HG03378 (cell line): ENCODE results near the gene BAMBI.

Experiments used
- ATAC-seq: cut with Tn5 transposase; IDR thresholded peaks from one replicate; pipeline ENCODE4 v1.9.1; 2021; ENCODE audit warnings: mild to moderate bottlenecking, moderate library complexity; ENCODE audit not compliant: unreplicated experiment

Gene BAMBI

DNA sequence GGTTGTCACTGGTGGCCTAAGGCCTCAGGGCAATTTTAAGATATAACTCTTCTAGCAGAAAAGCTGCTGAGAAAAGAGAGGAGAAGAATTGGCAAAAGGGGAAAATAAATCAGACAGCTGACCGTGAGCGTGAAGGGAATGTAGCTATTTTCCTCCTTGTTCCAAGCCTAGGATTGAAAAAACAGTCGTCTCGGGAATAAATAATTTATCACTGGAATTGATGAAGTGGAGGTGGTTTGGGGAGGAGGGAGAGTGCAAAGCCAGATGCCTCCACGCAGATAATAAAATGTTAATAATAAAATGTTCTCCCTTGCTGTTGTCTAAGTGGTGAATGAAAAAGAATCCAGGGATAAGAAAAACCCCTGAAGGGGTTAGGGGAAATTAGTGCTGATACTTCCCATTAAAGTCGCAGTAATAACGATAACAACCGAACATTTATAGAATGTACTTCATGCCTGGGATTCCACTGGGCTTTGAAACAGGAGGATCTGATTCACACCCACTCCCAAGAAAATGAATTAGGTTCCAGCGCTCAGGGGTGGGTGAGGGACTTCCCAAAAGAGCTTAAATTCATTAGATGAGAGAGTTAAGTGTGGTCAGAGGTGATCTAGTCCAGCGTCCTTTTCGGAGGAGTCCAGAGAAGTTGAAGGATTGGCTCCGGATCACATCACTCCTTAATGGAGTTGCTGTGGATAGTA, 27.3 kb downstream of the BAMBI start:
- no peak for ATAC-seq

GRCh38 chr10:28705472-28705871, 28.2 kb downstream of the BAMBI start:
- no peak for ATAC-seq

- no peak for ATAC-seq
Observed at GRCh38 chr10:28709001-28709710, 31.8 kb downstream of the BAMBI start.

- no peak for ATAC-seq
Observed at GRCh38 chr10:28710202-28710886, 33.0 kb downstream of the BAMBI start.

DNA sequence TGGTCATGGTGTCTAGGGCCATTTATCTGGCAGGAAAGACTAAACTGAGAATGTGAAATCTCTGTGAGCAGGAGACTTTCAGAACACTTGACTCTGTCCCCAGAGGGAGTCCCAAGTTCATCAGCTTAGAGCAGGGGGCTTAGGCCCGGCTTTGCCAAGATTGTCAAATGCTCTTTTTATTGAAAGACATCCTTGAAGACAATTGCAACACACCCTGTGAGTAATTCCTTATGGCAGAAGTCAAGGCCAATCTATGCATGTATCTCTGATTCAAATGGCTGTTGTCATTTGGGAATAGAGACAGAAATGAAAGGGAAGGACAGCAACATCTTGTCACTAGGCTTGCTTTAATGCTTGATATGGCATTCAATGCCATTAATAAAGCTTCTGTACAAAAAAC, 33.7 kb downstream of the BAMBI start:
- ATAC-seq, result no peak

DNA sequence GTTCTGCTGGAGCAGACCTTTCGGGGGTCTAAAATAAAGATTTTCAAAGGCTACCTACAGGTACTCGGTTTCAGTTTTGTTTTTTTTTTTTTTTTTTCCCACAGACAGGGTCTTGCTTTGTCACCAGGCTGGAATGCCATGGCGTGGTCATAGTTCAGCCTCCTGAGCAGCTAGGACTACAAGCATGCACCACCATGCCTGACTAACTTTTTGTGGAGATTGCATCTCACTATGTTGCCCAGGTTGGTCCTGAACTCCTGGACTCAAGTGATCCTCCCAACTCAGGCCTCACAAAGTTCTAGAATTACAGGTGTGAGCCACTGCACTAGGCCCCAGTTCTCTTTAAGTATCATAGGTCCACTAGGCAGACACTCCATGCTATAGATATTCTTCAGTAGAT, 34.5 kb downstream of the BAMBI start:
- no peak for ATAC-seq

GRCh38 chr10:28713626-28714352, 36.5 kb downstream of the BAMBI start:
- no peak for ATAC-seq

- ATAC-seq, result no peak
Observed at GRCh38 chr10:28714401-28715053, 37.2 kb downstream of the BAMBI start.

GRCh38 chr10:28715246-28715645, 37.9 kb downstream of the BAMBI start:
- ATAC-seq, result no peak

- ATAC-seq, result no peak
Observed at GRCh38 chr10:28715757-28716156, 38.4 kb downstream of the BAMBI start.

- ATAC-seq, result no peak
Observed at GRCh38 chr10:28716748-28717147, 39.4 kb downstream of the BAMBI start.

- no peak for ATAC-seq
Observed at GRCh38 chr10:28717656-28718201, 40.4 kb downstream of the BAMBI start.

- no peak for ATAC-seq
Observed at GRCh38 chr10:28719789-28720436, 42.6 kb downstream of the BAMBI start.

DNA sequence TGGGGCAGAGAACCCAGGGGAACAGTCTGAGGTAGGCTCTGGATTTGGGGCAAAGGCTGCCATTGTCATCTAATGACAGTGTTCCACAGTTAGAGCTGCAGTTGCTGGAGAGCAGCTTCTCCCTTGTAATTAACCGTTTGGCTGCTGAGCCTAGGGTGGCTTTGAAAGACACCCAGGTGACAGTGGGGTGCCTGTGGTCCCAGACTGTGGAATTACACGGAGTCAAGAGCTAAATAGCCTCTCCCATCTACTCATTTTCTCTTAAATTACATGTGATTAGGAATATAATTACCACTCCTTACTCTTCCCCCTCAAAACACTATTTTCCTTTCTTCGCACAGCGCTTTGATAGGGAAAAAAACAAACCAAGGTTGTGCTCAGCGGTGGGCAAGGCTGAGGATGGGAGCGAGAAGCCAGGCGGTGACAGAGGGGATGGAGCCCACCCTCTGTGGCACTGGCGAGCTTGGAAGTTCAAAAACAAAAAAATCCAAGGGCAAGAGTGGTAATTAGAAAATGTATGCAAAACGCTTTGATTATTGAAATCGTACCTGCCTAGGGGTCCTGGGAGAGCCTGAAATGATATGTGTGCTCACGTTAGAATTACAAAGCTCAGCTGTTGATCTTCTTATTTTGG, 44.1 kb downstream of the BAMBI start:
- no peak for ATAC-seq

- no peak for ATAC-seq
Observed at GRCh38 chr10:28722065-28722803, 44.9 kb downstream of the BAMBI start.

GRCh38 chr10:28728366-28728765, 51.0 kb downstream of the BAMBI start:
- ATAC-seq, result no peak

GRCh38 chr10:28730031-28730778, 52.9 kb downstream of the BAMBI start:
- no peak for ATAC-seq

GRCh38 chr10:28732091-28732490, 54.8 kb downstream of the BAMBI start:
- ATAC-seq, result no peak
